Measurements from ENCODE around the gene CCDC13. TPM values are rescaled to one million over a fixed set of nuclear protein-coding genes. Genes with fewer than 3 reads are reported as not detected.

CCDC13 gene
- polyA plus RNA-seq, 1 donor (not counting 4 experiments of a cell fraction or from before 2014, with no cell fraction given): 0.21 TPM

- Histone ChIP-seq H3K9ac (ENCODE audit: control insufficient read depth, extremely low read depth, insufficient read depth, low read length) (no peak overlapping the region), H3K27me3 (ENCODE audit: control insufficient read depth, extremely low read depth, insufficient read depth, low read length) (no peaks in the 10 kb centered on the region), H3K36me3 (ENCODE audit: control insufficient read depth in 2 of 2, extremely low read depth in 1 of 2, insufficient read depth in 2 of 2, low read length in 2 of 2) (peaks cover 3 to 7% of the 10 kb centered on the region in 2 experiments), H3K27ac (ENCODE audit: control insufficient read depth, insufficient read depth, low read length) (no peak overlapping the region), H3K4me3 (ENCODE audit: control insufficient read depth in 2 of 3, extremely low read depth in 1 of 3, insufficient read depth in 2 of 3, low read depth in 1 of 3, low read length in 3 of 3) (no peak overlapping the region), H3K9me1 (ENCODE audit: control insufficient read depth, extremely low read depth, insufficient read depth, low read length) (no peaks in the 10 kb centered on the region), H2AFZ (ENCODE audit: control insufficient read depth, low read length) (no peak overlapping the region), H3K9me3 (ENCODE audit: control insufficient read depth, low read depth, low read length) (no peaks in the 10 kb centered on the region), H3K79me2 (ENCODE audit: control insufficient read depth, insufficient read depth, low read length) (no peaks in the 10 kb centered on the region), H4K20me1 (ENCODE audit: control insufficient read depth, extremely low read depth, insufficient read depth, low read length) (no peaks in the 10 kb centered on the region), H3K4me1 (ENCODE audit: control insufficient read depth, extremely low read depth, insufficient read depth, low read length) (no peaks in the 10 kb centered on the region), H3K4me2 (ENCODE audit: control insufficient read depth, extremely low read depth, insufficient read depth, low read depth, low read length) (no peak overlapping the region)
- dilution Hi-C loops (cut with MboI; ENCODE audit: extremely low pct_ligation_motif_present, low sequenced_read_pairs): no loop called here
- TF ChIP-seq CTCF (optimal IDR thresholded peaks at IDR 0.05 in 1 of 3, IDR thresholded peaks at IDR 0.05 in 1 of 3, conservative IDR thresholded peaks at IDR 0.05 in 1 of 3; ENCODE audit: extremely low read depth in 1 of 3, insufficient read depth in 2 of 3, low read length in 3 of 3): no peak
- no peak for TF ChIP-seq EZH2 (IDR thresholded peaks at IDR 0.05; ENCODE audit: low read length)
- DNase-seq (ENCODE audit: low read depth, low spot score): no peak
- no peak for FAIRE-seq
Measured at GRCh38 chr3:42778644-42779043, 5.6 kb upstream of the CCDC13 start.

GRCh38 chr3:42773409-42773751 lies 327 bp upstream of the CCDC13 start:
- Histone ChIP-seq H3K9me3 (ENCODE audit: control insufficient read depth, low read depth, low read length) (no peaks in the 10 kb centered on the region), H3K9me1 (ENCODE audit: control insufficient read depth, extremely low read depth, insufficient read depth, low read length) (no peaks in the 10 kb centered on the region), H3K4me1 (ENCODE audit: control insufficient read depth, extremely low read depth, insufficient read depth, low read length) (peaks cover 3% of the 10 kb centered on the region), H3K9ac (ENCODE audit: control insufficient read depth, extremely low read depth, insufficient read depth, low read length) (peak overlapping the region; percentile 18), H3K4me2 (ENCODE audit: control insufficient read depth, extremely low read depth, insufficient read depth, low read depth, low read length) (peak overlapping the region; percentile 69), H3K27ac (ENCODE audit: control insufficient read depth, insufficient read depth, low read length) (no peak overlapping the region), H3K4me3 (ENCODE audit: control insufficient read depth in 2 of 3, extremely low read depth in 1 of 3, insufficient read depth in 2 of 3, low read depth in 1 of 3, low read length in 3 of 3) (peak overlapping the region; percentile 13 to 62 (median 61)), H2AFZ (ENCODE audit: control insufficient read depth, low read length) (no peak overlapping the region), H3K79me2 (ENCODE audit: control insufficient read depth, insufficient read depth, low read length) (no peaks in the 10 kb centered on the region), H4K20me1 (ENCODE audit: control insufficient read depth, extremely low read depth, insufficient read depth, low read length) (no peaks in the 10 kb centered on the region), H3K36me3 (ENCODE audit: control insufficient read depth in 2 of 2, extremely low read depth in 1 of 2, insufficient read depth in 2 of 2, low read length in 2 of 2) (no peaks in the 10 kb centered on the region), H3K27me3 (ENCODE audit: control insufficient read depth, extremely low read depth, insufficient read depth, low read length) (no peaks in the 10 kb centered on the region)
- dilution Hi-C loops (cut with MboI; ENCODE audit: extremely low pct_ligation_motif_present, low sequenced_read_pairs): no loop called here
- DNase-seq (ENCODE audit: low read depth, low spot score) (no peak), FAIRE-seq (no peak)
- TF ChIP-seq EZH2 (IDR thresholded peaks at IDR 0.05; ENCODE audit: low read length) (no peak), CTCF (optimal IDR thresholded peaks at IDR 0.05 in 1 of 3, IDR thresholded peaks at IDR 0.05 in 1 of 3, conservative IDR thresholded peaks at IDR 0.05 in 1 of 3; ENCODE audit: extremely low read depth in 1 of 3, insufficient read depth in 2 of 3, low read length in 3 of 3) (no peak)
